Body of pancreas (tissue), 4 donors: Measurements from ENCODE around the gene CRTC2. TPM values are rescaled to one million over a fixed set of nuclear protein-coding genes. Genes with fewer than 3 reads are reported as not detected.
A peak's percentile ranks its signal among the peaks of the same experiment; 100 is the strongest.

Experiments used
- ATAC-seq: fragments of 150-250 bp; one replicate; pipeline ENCODE4 v1.9.1; 2016
- DNase-seq, 4 donors: peaks; one replicate each; pipeline ENCODE4 v3.0.0-alpha.2; 2019
- H3K27ac ChIP-seq, 4 donors: fragments of 200-600 bp; sonication (generic); 1 replicate in 3 of 4; 2 replicates in 1 of 4; pipeline versions ENCODE4 v1.5.1 to v1.6.1; 2016 to 2019; ENCODE audit warnings: mild to moderate bottlenecking in 1 of 4, mixed read lengths in 1 of 4, moderate library complexity in 1 of 4
- H3K27me3 ChIP-seq, 2 donors: fragments of 200-600 bp; sonication (generic); one replicate each; pipeline ENCODE4 v1.6.0; 2016; ENCODE audit warnings: mild to moderate bottlenecking in 1 of 2
- H3K36me3 ChIP-seq, 2 donors: fragments of 200-600 bp; sonication (generic); replicated peaks in 1 of 2; 2 replicates each; pipeline ENCODE4 v1.5.1; 2016; ENCODE audit warnings: low read depth in 2 of 2; ENCODE audit not compliant: insufficient read depth in 1 of 2
- H3K4me1 ChIP-seq: fragments of 200-600 bp; sonication (generic); one replicate; pipeline ENCODE4 v1.6.0; 2016
- H3K4me3 ChIP-seq, 2 donors: fragments of 200-600 bp; sonication (generic); 1 replicate in 1 of 2; 2 replicates in 1 of 2; pipeline ENCODE4 v1.5.1; 2016 to 2019
- H3K9me3 ChIP-seq, 3 donors: fragments of 200-600 bp; sonication (generic); 1 replicate in 2 of 3; 2 replicates in 1 of 3; pipeline ENCODE4 v1.5.1; 2016
- CTCF ChIP-seq, 7 experiments: fragments of 450-650 bp in 4 of 7; fragments of 200-600 bp in 3 of 7; sonication (generic) in 3 of 7; IDR thresholded peaks; one replicate each; pipeline ENCODE4 v1.5.1; 2016 to 2019; ENCODE audit warnings: antibody characterized with exemption in 7 of 7
- POLR2A ChIP-seq, 3 donors: fragments of 450-650 bp; IDR thresholded peaks; one replicate each; pipeline ENCODE4 v1.6.1; 2016; ENCODE audit warnings: antibody characterized with exemption in 3 of 3, mild to moderate bottlenecking in 2 of 3
- WGBS, 2 donors: methylation state at CpG; one replicate each; pipeline ENCODE4 v1.1.5; 2017; 5-methylcytosine and 5-hydroxymethylcytosine counted together
- intact Hi-C: fragments of 100-400 bp; cut with DNase I; formaldehyde crosslinking; loops from one replicate; pipeline ENCODE4 v1.15.1; 2023
- total RNA-seq, 2 donors: library from RNA; depleted of rRNA; stranded (reverse); fragments of >200 nt; gene quantifications; one replicate each; pipeline ENCODE4 v1.1.0, GENCODE V29; 2016

Gene CRTC2
- total RNA-seq, 2 donors from 2014 or later, result 15.2 to 15.8 TPM

- WGBS, 2 donors, result 89 to 96% methylated on average over 3 of the region's 3 CpGs
- intact Hi-C loops, result no loop called here
- ATAC-seq (no peak), DNase-seq (no peak)
- Histone ChIP-seq H3K27ac (no peak overlapping the region), H3K4me3 (no peak overlapping the region), H3K27me3 (no peaks in the 10 kb centered on the region), H3K9me3 (no peaks in the 10 kb centered on the region), H3K4me1 (peaks cover 31% of the 10 kb centered on the region), H3K36me3 (peaks cover 7 to 12% of the 10 kb centered on the region in 2 donors)
- TF ChIP-seq POLR2A (IDR thresholded peaks at IDR 0.05) (peak in 1 of 3 donors; percentile 10), CTCF (IDR thresholded peaks at IDR 0.05) (no peak)
Measured at GRCh38 chr1:153973071-153973470, 14.7 kb upstream of the CRTC2 start.

DNA sequence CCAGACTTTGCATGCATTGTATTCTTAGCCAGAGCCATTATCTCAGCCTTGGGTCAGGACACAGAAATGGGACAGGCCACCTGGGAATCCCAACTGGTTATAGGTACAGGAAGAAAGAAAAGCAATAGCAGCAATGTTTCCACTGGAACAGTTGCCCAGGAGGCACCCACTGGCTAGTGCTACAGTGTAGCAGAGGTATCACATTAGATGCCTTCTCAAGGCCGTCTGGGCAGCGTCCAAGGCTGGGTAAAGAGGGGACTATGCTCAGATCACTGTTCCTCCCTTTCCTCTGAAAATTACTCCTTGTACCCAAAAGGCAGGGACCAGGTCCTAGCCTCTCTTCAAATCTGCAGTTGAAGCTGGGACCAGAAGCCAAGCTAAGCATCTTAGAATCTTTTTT lies 11.9 kb upstream of the CRTC2 start:
- H3K4me1 ChIP-seq, result peaks cover 28% of the 10 kb centered on the region
- H3K4me3 ChIP-seq, result no peak overlapping the region
- H3K9me3 ChIP-seq, result no peaks in the 10 kb centered on the region
- H3K36me3 ChIP-seq, result peaks cover 7 to 10% of the 10 kb centered on the region in 2 donors
- ATAC-seq (no peak), DNase-seq (no peak)
- no peaks in the 10 kb centered on the region for H3K27me3 ChIP-seq
- intact Hi-C loops, result no loop called here
- no peak for TF ChIP-seq POLR2A (IDR thresholded peaks at IDR 0.05)
- TF ChIP-seq CTCF (IDR thresholded peaks at IDR 0.05), result no peak
- 36 to 48% methylated on average over 2 of the region's 2 CpGs for WGBS, 2 donors
- no peak overlapping the region for H3K27ac ChIP-seq

GRCh38 chr1:153968972-153969371 lies 10.6 kb upstream of the CRTC2 start:
- no peak for TF ChIP-seq POLR2A (IDR thresholded peaks at IDR 0.05)
- no peak for TF ChIP-seq CTCF (IDR thresholded peaks at IDR 0.05)
- Histone ChIP-seq H3K4me1 (peaks cover 36% of the 10 kb centered on the region), H3K4me3 (no peak overlapping the region), H3K36me3 (peaks cover 0 to 3% of the 10 kb centered on the region in 2 donors), H3K9me3 (no peaks in the 10 kb centered on the region), H3K27me3 (no peaks in the 10 kb centered on the region), H3K27ac (peak overlapping the region in 3 of 4 donors; percentile 89 to 92 (median 91))
- ATAC-seq (no peak), DNase-seq (no peak)
- 93% methylated on average over 2 of the region's 2 CpGs; no CpG with 5 or more reads in 1 of the 2 donors for whole genome bisulfite sequencing, 2 donors
- intact Hi-C loops, result no loop called here

DNA sequence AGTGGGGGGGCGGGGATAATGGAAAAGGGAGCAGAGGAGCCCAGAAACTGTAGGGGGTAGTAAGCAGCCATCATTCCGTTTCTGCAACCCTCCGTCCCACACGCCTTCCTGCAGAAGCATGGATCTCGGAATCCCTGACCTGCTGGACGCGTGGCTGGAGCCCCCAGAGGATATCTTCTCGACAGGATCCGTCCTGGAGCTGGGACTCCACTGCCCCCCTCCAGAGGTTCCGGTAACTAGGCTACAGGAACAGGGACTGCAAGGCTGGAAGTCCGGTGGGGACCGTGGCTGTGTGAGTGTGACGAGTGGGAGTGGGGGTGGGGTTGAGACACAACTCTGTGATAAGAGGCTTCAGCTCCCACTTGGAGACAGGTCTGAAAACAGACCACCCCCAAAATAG lies 10.0 kb upstream of the CRTC2 start:
- no peak for DNase-seq
- TF ChIP-seq CTCF (IDR thresholded peaks at IDR 0.05) (no peak), POLR2A (IDR thresholded peaks at IDR 0.05) (no peak)
- H3K36me3 ChIP-seq, result no peaks in the 10 kb centered on the region
- peaks cover 39% of the 10 kb centered on the region for H3K4me1 ChIP-seq
- no peak for ATAC-seq
- no peaks in the 10 kb centered on the region for H3K27me3 ChIP-seq
- H3K9me3 ChIP-seq, result no peaks in the 10 kb centered on the region
- WGBS, 2 donors, result 1 to 11% methylated on average over 13 of the region's 13 CpGs
- no peak overlapping the region for H3K4me3 ChIP-seq
- intact Hi-C loops, result no loop called here
- H3K27ac ChIP-seq, result peak overlapping the region; percentile 67 to 92 (median 90)

DNA sequence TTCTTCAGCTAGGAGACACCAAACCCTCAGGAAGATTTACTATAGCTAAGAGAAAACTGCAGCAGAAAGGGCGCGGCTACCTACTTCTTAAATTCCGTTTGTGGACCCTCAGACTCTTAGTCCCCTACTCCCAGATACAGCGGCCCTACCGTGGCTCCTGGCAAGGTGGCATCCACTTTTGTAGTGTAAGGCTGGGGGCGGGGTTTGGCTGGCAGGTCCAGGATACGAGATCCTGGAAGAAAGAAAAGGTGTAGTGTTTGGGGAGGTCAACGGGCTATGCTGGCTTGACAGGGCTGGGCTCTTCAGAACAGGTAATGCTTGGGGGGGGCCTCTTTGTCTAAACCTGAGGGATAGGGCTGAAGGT lies 9.6 kb upstream of the CRTC2 start:
- TF ChIP-seq CTCF (IDR thresholded peaks at IDR 0.05), result no peak
- TF ChIP-seq POLR2A (IDR thresholded peaks at IDR 0.05), result no peak
- H3K27ac ChIP-seq, result peak overlapping the region; percentile 67 to 92 (median 90)
- ATAC-seq (peak; percentile 24), DNase-seq (peak; percentile 77 to 87 (median 80))
- H3K9me3 ChIP-seq, result no peaks in the 10 kb centered on the region
- no peaks in the 10 kb centered on the region for H3K36me3 ChIP-seq
- no peaks in the 10 kb centered on the region for H3K27me3 ChIP-seq
- H3K4me1 ChIP-seq, result peaks cover 39% of the 10 kb centered on the region
- intact Hi-C loops, result no loop called here
- 0 to 2% methylated on average over 8 of the region's 8 CpGs for WGBS, 2 donors
- peak overlapping the region; percentile 11 to 54 for H3K4me3 ChIP-seq
